Inferior parietal cortex (tissue), 1 donor: Measurements from ENCODE around the gene EEFSEC.

Source experiments
- DNase-seq: peaks from one replicate; pipeline ENCODE4 v3.0.0-alpha.2; 2016; ENCODE audit errors: extremely low spot score

Gene EEFSEC

DNA sequence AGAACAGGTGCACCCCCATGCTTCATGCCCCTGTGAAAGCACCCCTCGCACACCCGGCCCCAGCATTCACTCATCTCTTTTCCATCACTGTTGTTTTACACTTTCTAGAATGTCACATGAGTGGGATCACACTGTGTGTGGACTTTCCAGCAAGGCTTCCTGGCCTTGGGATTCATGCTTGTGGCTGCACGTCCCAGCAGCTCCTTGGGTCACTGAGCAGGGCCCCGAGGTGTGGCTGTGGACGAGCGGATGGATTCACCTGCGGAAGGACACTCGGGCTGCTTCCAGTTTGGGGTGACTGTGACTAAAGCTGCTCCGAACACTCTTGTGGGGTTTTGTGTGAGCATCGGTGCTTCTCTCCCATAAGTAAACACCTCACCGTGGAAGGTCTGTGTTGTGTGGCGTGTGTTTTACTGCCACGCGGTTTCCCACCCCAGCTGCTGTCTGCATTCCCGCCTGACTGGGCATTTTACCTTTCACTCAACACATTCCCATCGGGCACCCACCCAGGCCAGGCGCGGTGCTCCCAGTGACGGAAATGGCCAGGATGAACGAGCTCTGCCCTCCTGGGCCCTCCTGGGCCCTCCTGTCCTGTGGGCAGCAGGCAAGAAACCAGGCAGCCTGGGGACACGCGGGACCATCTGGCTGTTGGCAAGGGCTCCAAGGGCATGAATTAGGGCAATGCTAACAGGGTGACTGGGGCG is 272.0 kb downstream of the EEFSEC start:
- DNase-seq, result no peak

DNA sequence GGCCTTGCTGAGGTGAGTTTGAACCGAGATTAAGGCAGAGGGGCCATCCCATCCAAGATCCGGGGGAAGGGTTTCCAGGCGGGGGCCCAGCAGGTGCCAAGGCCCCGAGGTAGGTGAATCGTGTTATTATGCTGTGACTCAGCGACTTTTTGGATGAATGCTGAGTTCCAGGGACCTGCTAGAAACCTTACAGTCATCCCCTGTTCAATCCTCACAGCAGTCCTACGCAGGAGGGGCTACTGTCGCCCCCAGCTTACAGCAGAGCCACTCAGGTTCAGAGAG is 272.5 kb downstream of the EEFSEC start:
- no peak for DNase-seq

DNA sequence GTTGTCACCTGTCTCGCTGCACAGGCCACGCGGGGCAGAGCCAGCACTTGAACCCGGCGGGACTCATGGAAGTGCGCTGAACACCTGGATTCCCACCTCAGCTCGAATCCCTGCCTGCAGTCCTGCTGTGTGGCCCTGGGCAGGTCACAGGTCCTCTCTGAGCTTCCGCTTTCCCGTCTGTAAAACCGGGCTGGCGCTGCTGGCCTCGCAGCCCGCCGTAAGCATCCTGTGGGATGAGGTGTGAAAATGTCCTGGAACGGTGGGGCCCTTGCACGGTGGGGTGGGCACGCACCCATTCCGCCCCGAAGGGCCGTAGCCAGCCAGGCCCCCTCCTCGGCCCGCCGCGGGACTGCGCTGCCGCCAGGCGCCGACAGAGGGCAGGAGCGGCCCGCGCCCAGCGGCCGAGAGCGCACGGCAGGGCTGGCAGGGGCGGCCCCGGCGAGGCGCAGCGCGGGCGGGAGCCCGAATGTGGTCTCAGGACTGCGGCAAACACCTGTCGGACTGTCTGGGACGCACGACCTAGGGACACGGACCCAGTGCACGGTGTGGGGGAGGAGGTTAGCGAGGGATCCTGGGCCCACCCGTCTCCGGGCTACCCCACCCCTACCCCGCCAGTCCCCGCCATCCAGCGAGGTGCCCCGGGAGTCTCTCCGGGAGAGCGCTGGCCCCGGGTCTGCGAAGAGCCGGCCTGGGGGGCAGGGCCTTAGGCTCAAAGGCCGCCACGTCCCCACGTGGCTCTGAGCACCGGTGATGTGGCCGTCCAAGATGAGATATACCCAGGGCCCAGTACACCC is 273.0 kb downstream of the EEFSEC start:
- DNase-seq, result peak; percentile 12

DNA sequence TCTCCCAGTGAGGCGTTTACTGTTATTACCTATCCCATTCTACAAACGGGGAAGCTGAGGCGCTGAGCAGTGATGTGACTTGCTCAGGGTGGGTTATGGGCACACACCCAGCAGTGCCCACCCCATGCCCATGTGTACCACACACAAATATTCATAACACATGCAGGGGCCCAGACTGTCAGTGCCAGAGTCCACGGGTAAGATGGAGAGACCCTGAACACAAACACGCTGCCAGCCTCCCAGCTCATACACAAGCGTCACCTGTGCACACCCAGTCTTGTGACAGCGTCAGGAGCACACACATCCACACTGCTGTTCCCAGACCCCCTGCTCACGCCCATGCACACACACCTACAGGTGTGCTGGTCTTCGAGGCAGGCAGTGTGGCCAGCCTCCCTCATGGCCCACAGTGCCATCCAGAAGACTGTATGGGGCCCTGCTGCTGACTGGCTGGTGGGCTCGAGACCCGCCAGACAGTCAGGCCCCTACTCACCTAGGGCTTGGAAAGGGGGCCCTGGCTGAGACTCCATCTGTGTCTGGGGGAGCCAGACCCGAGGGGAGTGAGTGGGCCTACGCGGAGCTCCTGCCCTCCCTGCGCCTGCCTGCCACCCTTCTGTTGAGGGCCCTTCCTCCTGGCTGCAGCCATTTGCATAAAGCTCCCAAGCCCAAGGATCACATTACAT is 274.0 kb downstream of the EEFSEC start:
- no peak for DNase-seq

DNA sequence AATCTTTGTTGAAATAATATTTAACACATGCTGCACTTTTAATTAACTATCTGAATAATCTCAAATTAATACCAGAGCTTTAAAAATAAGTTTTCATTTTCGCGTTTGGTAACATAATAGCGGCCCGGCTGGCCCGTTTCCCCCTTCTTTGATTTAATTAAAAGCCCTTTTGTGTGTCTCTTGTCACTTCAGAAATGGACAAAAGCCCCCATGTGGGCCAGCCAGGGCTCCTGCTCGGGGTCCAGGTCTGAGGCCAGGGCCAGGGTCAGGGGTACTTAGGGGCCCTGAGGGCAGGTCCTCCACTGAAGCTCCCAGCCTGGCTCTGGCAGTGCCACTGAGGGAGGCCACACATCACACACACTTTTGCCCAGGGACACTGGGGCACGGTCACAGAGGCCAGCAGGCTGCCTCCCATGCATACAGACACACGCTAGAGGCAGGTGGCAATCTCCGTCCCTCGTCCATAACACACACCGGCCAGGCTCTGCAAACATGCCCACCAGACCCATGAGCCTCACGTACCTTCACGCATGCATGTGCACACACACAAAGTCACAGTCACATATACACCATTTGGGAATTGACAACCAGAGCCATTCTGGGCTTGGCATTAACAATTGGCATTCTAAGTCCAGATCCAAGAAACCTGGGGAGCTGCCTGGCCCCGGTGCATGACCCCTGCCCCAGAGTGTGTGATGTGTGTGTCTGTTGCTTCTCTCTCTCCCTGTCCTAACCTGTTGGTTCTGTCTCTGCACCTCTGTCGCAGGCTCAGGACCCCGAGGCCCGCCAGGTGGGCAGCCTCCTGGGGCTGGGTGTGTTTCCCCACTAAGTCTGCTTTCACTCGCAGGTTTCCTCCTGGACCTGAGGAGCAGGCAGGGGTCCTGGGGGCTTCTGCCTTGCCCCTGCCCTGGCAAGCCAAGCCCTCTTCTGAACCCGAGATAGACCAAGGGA is 274.9 kb downstream of the EEFSEC start:
- DNase-seq, result no peak

DNA sequence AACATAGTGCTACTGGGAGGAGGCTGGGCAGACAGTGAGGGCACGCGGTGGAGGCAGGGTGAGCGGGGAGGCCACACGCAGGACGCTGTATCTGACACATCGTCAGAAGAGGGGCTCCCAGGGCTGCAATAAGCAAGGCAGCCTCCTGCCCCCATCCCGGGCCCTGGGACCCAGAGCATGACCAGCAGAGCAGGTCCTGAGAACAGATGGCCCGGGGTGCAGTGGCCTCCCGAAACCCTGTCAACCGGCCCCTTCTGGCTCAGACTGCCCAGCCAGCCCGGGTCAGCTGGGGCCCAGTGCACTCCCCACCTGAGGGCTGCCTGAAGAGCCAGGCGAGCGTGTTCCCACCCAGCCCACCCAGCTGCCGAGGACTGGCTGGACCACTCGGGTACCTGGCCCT is 276.0 kb downstream of the EEFSEC start:
- no peak for DNase-seq

DNA sequence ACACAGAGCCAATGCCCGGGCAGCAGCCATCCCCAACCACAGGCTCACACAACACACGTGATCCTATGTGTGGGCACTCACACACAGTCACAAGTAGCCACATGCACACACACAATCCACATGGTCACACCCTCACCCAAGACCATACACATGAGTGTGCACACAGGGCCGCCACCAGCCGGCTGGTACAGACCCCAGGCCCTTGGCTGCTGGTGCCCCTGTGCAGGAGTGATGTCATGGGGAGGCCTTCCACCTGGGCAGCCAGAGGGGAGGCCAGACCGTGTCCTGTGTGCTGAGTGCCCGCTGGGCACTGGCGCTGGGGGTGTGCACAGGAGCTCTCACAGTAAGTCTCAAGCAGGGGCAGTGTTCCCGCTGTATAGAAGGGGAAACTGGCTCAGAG is 276.5 kb downstream of the EEFSEC start:
- no peak for DNase-seq

DNA sequence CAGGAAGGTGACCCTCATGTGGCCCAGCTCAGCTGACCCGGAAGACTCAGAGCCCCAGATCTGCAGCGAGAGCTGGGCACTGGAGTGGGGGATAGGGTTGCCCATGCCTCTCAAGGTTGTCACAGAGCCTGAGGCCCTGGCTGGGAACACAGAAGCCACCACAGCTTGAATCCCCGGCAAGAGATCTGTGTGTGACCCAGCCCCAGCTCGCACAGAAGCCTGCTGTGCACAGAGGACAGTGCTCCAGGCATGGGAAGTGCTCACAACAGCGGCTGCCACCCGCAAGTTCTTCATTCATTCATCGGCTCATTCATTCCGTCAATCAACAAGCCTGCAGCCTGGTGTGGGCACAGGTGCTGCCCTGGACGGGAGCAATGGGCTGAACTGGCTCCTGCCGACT is 277.0 kb downstream of the EEFSEC start:
- no peak for DNase-seq

DNA sequence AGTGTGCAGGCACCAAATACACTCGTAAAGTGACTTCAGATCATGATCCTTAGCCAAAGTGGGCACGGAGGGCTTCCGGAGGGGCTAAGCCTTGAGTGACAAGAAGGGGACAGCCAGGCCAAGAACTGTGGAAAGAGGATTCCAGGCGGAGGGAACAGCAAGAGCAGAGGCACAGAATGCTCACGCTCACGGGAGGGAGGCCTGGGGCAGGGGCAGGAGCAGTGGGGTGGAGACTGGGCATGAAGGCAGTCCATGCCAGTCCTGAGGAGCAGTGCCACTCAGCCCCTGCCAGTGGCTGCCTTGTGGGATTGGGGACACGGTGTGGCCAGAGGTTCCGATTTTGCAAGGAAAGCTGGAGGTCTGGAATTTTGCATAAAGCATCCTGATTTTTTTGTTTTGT is 277.4 kb downstream of the EEFSEC start:
- no peak for DNase-seq

DNA sequence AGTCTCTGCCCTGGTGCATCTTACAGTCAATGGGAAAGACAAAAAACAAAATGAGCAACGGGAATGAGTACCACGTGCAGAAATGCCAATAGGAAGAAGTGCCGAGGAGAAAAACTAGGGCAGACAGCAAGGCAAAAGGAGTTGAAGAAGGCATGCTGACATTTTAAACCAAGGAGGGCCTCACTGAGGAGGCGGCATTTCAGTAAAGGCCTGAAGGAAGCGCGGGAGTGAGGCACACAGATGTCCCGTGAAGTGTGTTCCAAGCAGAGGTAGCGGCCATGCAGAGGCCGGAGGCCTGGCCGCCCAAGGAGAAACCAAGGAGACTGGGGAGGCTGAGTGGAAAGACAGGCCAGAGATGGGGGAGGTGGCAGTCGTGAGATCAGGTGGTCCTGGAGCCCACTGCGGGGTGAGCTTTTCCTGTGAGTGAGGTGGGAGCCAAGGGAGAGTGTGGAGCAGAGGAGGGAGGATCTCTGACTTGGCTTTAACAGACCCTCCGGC is 278.6 kb downstream of the EEFSEC start:
- no peak for DNase-seq

DNA sequence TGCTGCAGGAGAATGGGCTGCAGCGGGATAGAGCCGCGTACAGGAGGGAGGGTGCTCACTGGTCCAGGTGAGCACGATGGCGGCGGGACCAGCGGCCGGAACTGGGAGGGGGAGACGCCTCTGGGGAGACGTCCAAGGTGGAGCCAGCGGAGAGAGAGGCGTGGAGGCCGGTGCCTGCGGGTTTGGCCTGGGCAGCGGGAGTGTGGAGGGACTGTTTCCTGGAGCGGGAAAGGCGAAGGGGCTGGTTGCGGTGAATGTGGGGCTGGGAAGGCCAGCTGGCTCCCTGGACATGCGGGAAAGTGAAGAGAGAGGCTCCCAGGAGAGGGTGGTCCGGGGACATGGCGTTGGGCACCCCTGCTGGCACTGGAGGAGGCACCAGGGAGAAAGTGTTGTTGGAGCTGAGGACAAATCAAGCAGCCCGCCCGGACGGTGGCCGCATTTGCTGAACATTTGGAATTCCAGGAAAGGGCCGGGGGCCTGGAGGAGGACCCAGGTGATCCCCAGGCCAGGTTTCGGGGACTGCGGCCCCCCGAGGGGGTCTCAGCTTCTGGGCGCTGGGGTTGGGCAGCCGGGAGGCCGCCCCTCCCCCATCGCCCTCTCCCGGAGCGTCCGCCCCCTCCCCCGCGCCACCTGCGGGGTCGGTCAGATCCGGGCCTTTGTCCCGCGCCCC is 279.2 kb downstream of the EEFSEC start:
- DNase-seq, result no peak

DNA sequence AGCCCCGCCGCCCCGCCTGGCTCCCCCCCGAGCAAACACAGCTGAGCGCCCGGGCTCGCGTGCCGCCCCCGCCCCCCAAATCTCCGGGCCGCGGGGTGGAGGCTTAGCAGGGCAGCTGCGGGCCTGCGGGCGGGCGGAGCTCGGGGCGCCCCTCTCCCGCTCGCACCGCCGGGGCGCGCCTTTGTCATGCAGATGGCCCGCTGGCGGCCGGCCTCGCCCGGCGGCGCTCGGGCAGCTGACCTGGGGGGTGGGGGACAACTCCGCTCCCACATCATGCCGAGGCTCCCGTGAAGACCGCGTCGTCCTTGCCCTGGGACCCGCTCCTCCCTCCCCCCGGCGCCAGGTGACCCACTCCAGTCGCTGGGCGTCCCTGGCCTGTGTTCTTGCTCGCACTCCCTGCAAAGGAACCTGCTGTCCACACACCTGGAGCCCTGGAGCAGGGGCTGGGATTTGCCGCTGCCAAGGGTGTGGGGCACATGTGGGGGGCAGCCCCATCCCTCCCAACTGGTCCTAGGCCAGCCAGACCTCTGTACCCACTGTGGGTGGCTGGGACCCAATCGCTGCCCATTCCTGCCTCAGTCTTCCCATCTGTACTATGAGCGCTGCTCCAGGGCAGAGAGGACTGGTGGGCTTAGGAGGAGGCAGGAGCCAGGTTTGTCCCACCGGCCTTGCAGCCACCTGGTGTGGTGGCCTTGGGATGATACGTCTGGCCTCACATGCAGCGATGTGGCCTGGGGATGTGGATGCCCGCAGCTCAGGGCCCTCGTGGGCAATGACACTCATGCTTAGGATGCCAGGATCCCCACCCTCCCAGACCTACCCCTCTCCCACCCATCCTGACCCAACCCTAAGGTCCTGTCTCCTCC is 279.9 kb downstream of the EEFSEC start:
- no peak for DNase-seq

DNA sequence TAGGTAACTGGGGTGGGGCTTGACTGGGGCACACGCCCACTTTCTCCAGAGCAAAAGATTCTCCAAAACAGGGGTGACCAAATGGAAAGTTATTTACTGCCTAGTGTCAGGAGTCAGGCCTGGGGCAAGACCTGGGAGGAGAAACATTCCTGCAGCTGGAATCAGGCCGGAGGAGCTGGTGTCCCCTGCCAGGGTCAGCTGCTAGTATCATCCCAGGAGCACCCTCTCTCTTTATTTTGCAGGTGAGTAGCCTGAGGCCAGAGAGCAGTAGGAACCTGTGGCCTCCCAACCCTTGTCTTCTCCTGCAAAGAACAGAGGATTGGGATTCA is 280.5 kb downstream of the EEFSEC start:
- DNase-seq, result no peak

DNA sequence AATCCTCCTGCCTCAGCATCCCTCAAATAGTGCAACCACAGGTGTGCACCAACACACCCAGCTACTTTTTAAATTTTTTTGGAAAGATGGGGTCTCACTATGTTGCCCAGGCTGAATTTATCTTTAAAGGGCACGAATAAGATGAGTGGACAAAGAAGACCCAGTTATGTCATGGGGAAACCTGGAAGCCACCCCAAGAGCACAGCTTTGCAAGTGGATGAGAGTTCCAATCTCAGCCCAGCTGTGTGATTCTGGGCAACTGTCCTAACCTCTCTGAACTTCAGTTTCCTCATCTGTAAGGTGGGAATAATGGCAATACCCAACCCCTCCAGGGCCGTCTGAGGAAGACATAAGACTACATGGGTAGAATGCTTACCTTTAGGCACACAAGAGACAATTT is 281.2 kb downstream of the EEFSEC start:
- no peak for DNase-seq

DNA sequence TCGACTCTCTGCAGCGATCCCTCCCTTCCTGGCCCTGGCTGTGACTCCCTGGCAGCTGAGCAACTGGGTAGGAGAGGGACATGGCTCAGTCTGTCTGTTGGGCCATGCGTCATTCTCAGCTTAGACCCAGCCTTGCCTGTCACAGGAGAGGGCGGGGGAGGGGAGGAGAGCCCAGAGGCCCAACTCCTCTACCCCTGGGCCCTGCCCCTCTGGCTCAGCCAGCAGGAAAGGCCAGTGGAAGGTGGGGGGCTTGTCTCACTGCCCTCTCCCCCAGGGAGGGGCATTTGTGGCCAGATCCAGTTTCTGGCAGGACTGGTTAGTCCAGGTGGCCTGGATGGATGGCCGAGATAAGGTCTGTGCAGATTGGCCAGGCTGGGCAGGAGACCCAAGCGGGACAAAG is 281.8 kb downstream of the EEFSEC start:
- DNase-seq, result no peak

DNA sequence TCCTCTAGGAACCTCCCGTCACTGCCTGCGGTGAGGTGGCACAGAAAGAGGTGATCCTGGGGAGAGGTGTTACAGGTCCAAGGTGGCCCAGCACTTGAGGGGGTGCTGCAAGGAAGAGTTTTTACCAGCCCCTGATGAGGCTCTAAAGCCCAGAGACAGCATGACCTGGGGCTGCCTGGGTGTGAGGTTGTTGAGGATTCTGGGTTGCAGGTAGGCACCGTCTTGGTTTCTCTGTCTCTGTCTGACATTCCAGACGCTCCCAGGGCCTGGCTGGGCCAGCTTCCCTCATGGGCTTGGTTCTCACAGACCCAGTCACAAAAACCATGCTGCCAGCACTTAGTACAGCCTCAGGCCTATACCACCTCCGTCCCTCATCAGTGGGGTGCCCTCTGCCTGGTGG is 282.3 kb downstream of the EEFSEC start:
- no peak for DNase-seq

DNA sequence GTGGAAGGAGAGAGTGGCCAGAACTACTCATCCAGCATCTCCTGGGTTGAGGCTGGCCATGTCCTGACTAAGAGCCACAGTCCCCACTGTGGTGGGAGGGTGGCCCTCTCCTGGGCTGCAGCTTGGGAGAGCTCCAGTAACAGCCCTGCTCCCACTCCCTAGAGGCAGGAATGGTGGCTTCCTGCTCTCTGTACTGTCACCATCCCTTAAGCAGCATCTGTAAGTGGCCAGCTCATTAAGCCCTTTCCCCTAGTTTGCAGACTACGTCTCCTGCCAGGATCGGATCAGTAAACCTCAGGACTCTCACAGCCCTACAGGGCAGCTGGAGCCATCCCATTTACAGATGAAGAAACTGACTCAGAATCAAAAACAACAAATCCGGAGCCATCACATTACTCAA is 282.9 kb downstream of the EEFSEC start:
- DNase-seq, result no peak

DNA sequence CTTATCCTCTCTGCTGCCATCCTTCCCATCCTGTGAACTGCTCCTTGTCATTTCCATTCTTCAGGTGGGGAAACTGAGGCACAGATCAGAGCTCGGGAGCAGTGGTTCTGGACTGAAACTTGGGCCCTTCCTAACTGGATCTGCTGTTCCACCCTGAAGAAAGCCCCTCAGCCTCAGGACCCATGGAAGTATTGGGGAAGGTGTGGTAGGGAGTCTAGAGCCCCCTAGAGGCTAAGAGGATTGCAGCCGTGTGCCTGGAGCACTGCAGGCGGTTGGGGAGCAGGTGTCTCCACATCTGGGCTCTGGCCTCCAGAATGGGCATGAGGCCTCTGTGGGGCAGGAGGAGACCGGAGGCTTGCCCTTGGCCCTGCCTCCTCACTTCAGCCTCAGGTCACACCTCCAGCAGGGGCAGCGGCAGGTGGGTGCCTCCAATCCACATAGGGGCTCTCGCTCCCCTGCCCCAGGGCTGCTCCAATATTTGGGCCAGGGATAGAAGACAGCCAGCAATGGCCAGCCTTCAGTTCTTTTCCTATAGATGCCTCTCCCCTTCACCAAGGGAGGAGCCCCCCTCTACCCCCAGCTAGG is 285.3 kb downstream of the EEFSEC start:
- no peak for DNase-seq

DNA sequence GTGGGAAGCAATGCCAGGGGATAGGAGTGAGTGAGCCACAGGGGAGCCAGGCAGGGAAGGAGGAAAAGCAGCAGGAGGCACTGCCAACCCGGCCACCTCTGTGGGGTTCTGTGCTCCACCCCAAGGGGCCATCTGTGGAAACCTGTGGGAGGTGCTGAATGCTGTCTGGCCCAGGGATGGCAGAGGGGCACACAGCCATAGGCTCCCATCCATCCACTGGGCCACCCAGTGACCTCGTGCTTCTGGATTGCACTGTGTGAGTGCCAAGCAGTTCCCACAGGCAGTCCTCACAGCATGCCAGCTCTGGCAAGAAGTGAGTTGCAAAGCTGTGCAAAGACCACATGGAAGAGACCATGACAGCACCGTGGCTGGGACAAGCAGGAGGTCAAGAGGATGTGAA is 285.9 kb downstream of the EEFSEC start:
- DNase-seq, result no peak

DNA sequence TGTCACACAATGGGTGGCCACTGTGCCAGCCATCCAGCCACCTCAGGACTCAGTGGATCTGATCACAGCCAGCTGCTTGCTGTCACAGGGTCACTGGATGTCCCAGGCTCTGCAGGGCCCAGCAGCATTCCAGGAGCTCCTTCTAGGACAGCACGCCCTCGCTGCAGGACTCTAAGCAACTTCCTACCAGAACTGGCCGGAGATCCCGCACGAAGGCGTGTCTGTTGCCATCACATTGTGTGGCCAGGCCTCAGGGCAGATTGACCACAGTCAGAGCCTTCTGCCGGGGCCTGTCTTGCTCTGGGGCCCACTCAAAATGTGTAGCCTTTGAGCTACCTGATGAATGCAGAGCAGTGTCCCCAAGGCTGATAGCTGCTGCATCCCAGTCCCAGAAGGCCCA is 288.8 kb downstream of the EEFSEC start:
- no peak for DNase-seq
